NCI-H1436 treated with DMSO at 0.1 percent for 48 hours (cell line): ENCODE data around the gene CDK5RAP1.

ENCODE experiments used
- DNase-seq: peaks from one replicate; lab custom pipeline; 2025; lab: John Stamatoyannopoulos, UW

CDK5RAP1 gene

DNA sequence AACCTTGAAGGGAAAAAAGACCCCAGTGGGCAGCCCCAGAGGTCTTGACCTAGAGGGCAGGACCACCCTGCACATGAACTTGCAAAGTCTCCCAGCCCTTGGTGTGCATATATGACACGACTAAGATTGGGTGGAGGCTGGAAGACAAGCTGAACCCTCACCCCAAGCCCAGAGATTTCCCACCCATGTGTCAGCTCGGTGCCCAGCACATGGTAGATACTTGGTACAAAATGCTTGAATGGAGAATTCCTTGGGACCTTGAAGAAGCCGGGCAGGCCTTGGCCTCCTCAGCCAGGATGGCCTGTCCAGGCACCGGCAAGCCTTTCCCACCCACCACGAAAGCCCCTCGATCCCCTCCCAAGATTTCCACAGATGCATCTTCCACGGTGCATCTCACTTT, 67.7 kb downstream of the CDK5RAP1 start:
- DNase-seq, result no peak

DNA sequence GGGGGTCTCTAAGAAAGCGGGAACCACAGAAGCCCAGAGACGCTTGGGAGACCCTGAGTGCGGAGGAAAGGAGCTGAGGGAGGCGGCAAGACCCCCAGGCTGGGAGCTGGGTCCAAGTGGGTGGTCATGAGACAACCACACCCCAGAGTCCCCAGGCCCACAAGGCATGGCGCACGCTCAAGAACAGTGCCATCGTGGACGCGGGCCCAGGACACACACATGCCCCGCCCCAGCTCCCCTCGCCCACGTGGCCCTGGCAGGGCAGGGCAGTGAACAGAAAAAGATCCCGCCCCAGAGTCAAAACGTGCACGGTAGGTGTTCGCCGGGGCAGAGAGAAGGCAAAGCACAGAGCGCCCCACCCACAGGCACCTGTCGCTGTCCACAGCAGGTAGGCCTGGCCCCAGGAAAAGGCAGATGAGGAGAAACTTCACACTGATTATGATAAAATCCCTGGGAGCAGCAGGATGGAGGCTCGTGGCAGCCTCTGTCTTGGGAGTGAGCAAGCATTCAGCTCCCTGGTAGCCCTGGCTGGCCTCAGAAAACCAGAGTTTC, 68.3 kb downstream of the CDK5RAP1 start:
- no peak for DNase-seq

GRCh38 chr20:33328157-33329137, 72.9 kb downstream of the CDK5RAP1 start:
- no peak for DNase-seq

DNA sequence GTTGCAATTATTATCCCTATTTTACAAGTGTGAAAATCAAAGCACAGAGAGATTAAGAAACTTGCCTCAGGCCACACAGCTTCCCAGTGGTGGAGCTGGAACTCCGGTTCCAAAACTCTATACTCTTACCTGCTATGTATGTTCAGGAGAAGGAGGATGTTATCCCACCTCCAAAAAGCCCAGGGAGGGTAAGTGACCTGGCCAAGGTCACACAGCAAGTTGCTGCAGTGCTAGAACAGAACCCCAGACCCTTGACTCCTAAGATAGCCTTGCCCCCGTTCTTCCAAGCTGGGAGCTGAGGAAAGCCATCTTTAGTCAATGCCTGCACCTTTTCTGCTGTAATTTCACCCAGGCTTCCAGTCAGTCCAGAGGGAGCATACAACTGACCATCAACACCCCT, 76.0 kb downstream of the CDK5RAP1 start:
- no peak for DNase-seq

DNA sequence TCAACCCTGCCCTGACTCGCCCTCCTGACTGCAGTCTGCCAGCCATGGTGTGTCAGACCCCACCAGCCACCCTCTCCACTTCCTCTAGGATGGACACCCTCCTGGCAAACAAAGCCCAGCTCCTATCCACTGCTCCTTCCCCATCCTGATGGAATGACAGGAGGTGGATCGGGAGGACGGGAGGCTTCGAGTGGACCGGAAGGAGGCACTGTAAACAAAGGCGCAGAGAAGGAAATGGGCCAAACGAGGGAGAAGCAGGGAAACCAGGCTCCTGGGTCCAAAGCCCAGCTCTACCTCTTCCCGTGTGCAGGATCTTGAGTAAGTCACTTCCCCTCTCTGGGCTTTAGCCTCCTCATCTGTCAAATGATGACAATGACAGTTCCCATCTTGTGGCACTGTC, 78.1 kb downstream of the CDK5RAP1 start:
- no peak for DNase-seq

- no peak for DNase-seq
Measured at GRCh38 chr20:33322456-33322855, 78.9 kb downstream of the CDK5RAP1 start.

DNA sequence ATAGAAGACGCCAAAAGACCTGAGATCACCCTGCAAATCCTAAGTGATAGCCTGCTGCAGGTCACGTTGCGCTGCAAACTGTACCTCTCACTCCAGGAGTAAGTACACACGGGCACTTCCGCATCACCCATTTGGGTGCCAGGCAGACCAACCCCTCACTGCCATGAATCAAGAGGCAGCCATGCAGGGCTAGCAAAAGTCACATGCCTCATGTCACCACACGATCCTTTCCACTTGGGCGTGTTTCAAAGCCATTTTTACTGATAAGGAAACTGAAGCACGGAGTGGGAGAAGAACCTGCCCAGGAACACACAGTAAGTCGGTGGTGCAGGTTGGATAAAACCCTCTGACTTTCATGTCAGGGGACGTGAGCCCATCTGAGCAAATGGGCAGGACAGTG, 81.3 kb downstream of the CDK5RAP1 start:
- DNase-seq, result no peak

DNA sequence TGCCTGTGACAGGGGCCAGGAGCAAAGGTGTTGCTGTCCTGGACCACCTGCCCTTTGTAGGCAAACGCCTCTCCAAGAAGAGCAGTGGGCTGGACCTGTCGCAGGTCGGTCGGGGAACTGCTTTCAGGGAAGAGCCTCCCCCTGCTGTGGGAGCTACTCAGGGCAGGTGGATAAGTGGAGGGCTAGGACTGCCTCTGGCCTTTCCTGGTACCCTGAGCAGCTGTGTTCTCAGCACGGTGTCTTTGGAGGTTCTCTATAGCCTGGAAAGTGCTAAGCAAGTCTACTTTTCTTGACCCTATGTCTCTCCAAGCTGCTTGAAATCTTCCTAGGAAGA, 83.3 kb downstream of the CDK5RAP1 start:
- no peak for DNase-seq

- no peak for DNase-seq
Measured at GRCh38 chr20:33317424-33318095, 83.8 kb downstream of the CDK5RAP1 start.

DNA sequence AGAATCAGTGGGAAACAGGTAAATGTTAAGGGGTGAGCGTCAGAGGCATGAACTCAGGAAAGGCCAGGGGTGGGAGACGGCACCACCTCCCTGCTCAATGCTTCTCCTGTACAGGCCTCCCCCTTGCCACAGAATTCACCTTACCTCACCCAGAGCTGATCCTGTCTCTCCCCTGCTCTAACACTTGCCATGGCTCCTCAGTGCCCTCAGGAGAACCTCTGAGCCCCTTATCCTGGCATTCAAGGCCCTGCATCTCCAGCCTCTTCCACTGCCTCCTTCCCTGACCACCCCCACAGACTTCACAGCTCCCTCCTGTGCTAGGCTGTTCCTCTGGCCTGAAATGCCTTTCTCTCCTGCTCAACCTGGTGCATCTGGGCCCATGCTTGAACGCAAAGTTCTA, 84.4 kb downstream of the CDK5RAP1 start:
- no peak for DNase-seq

GRCh38 chr20:33316343-33316742, 85.0 kb downstream of the CDK5RAP1 start:
- no peak for DNase-seq

DNA sequence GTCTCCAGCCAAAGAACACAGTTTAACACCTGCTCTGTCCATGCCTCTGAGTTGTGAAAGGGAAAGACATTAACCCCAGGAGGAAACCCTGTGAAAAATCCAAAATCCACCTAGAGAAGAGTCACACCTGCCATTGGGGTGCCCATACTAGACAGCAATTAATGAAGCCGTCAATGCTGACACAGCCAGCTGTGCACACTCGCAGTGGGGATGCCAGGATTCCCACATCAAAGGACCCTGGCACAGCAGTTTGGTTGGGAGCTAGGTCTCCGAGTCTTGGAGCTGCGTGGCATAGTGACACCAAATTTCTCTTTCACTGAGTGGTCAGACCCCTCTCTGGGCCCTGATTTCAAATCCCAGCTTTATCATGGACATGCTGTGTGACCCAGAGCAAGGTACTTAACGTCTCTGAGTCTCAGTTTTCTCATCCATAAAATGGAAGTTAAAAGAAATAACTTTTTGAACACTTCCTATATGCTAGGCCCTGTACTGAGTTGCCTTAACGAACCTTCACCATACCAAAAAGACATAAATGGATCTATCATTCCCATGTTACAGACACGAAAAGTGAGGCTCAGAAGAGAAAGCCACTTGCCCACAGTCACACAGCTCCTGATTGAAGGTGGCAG, 87.5 kb downstream of the CDK5RAP1 start:
- no peak for DNase-seq

DNA sequence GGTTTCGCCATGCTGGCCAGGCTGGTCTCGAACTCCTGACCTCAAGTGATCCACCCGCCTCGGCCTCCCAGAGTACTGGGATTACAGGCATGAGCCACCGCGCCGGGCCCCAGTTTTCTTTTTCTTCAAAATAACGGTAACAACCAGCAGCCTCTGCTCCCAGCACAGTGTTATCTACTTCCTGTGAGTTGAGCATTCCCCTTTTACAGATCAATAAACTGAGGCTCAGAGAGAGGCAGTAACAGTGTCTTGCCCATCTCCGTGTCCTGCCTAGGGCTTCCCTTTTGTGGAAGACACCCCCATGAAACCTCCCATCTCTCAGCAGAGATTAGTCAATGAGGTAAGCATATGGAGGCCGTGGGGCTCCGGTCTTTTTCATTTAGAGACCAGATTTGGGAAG, 88.7 kb downstream of the CDK5RAP1 start:
- DNase-seq, result no peak

- no peak for DNase-seq
Measured at GRCh38 chr20:33311996-33312395, 89.3 kb downstream of the CDK5RAP1 start.

DNA sequence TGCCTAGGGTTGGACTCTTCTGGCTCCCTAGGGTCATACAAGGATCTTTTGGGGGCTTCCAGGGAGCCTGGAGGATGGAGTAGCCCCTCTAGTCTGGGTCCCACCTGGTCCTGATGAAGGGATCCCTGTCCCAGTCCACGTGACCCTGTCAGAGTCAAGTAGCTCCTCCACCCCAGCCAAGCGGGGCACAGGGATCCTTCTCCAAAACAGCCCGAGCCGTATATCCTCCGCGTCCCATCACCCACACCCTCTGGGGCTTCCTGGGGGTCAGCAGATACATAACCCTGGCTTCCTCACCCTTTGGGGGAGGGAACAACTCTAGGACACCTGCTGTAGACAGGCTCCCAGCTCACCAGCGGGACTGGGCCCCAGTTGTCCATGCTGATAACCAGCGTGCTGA, 90.3 kb downstream of the CDK5RAP1 start:
- DNase-seq, result no peak

GRCh38 chr20:33310327-33310899, 90.9 kb downstream of the CDK5RAP1 start:
- DNase-seq, result no peak

DNA sequence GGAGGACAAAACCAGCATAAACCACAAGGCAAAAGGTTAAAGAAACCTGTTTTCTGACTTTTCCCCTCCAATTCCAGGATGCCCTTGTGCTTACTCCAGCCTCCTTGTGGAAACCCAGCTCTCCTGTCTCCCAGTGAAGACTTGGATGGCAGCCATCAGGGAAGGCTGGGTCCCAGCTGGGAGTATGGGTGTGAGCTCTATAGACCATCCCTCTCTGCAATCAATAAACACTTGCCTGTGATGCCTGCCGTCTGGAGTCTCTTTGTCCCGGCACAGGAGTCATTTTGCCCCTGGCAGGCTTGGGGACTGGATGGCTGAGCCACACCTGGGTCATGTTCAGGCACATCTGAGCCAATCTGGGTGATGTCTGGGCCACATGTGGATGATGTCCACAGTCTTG, 91.7 kb downstream of the CDK5RAP1 start:
- DNase-seq, result no peak
